Gastrocnemius medialis (tissue), 4 donors: ENCODE results near the gene IGSF8. TPM values are rescaled to one million over a fixed set of nuclear protein-coding genes. Genes with fewer than 3 reads are reported as not detected.
"Not testable (repeated sequence)": the region's sequence is repeated elsewhere in the genome, so short reads cannot be mapped to it uniquely, and the experiment has no call there.

Experiments used
- ATAC-seq, 2 donors: fragments of 150-250 bp; one replicate each; pipeline ENCODE4 v1.9.1; 2016
- DNase-seq, 2 donors: peaks; one replicate each; pipeline ENCODE4 v3.0.0-alpha.2; 2019
- H3K27ac ChIP-seq, 4 donors: fragments of 200-600 bp; sonication (generic); 1 replicate in 1 of 4; 2 replicates in 3 of 4; pipeline ENCODE4 v1.5.1; 2016 to 2018; ENCODE audit warnings: mild to moderate bottlenecking in 2 of 4, moderate library complexity in 1 of 4
- H3K27me3 ChIP-seq, 3 donors: fragments of 200-600 bp; sonication (generic) in 2 of 3; 1 replicate in 1 of 3; 2 replicates in 2 of 3; pipeline versions ENCODE4 v1.5.1 to v1.6.0; 2016 to 2019; ENCODE audit warnings: mild to moderate bottlenecking in 1 of 3, moderate library complexity in 1 of 3
- H3K36me3 ChIP-seq, 2 donors: fragments of 200-600 bp; sonication (generic) in 1 of 2; one replicate each; pipeline ENCODE4 v1.5.1; 2017 to 2018
- H3K4me1 ChIP-seq, 2 donors: fragments of 200-600 bp; sonication (generic) in 1 of 2; one replicate each; pipeline ENCODE4 v1.5.1; 2016 to 2017; ENCODE audit warnings: mild to moderate bottlenecking in 2 of 2
- H3K4me3 ChIP-seq, 4 donors: fragments of 200-600 bp; sonication (generic) in 3 of 4; 1 replicate in 1 of 4; 2 replicates in 3 of 4; pipeline ENCODE4 v1.5.1; 2016 to 2019; ENCODE audit warnings: mild to moderate bottlenecking in 2 of 4
- H3K9me3 ChIP-seq, 3 donors: fragments of 200-600 bp; sonication (generic) in 2 of 3; 1 replicate in 1 of 3; 2 replicates in 2 of 3; pipeline ENCODE4 v1.5.1; 2016 to 2019
- CTCF ChIP-seq, 5 experiments: fragments of 450-650 bp in 3 of 5; fragments of 200-600 bp in 2 of 5; sonication (generic) in 2 of 5; IDR thresholded peaks in 4 of 5; conservative IDR thresholded peaks in 1 of 5; 1 replicate in 4 of 5; 2 replicates in 1 of 5; pipeline ENCODE4 v1.5.1; 2016 to 2019; ENCODE audit warnings: antibody characterized with exemption in 5 of 5, mild to moderate bottlenecking in 3 of 5, moderate library complexity in 3 of 5
- POLR2A ChIP-seq, 2 donors: fragments of 450-650 bp; IDR thresholded peaks; one replicate each; pipeline ENCODE4 v1.6.1; 2017; ENCODE audit warnings: antibody characterized with exemption in 2 of 2, mild to moderate bottlenecking in 2 of 2, moderate library complexity in 2 of 2
- in situ Hi-C, 4 donors: fragments of 200-750 bp; cut with MboI; loops; one replicate each; pipeline versions ENCODE4 v1.15.0 to v1.8.0; 2017; ENCODE audit warnings: low sequenced_read_pairs in 4 of 4
- intact Hi-C: fragments of 100-400 bp; cut with DNase I; formaldehyde crosslinking; loops from one replicate; pipeline ENCODE4 v1.15.1; 2023; ENCODE audit warnings: low total_unique reads
- total RNA-seq, 4 donors: library from RNA; depleted of rRNA; stranded (reverse); fragments of >200 nt; gene quantifications; one replicate each; pipeline versions ENCODE4 v1.1.0 to v1.2.3, GENCODE V29; 2016

The IGSF8 gene
- total RNA-seq, 4 donors from 2014 or later: 3.4 to 12.8 (median 8.7) TPM

GRCh38 chr1:160112357-160112756 lies 13.9 kb upstream of the IGSF8 start:
- ATAC-seq (no peak), DNase-seq (no peak)

GRCh38 chr1:160111462-160111861 lies 13.0 kb upstream of the IGSF8 start:
- DNase-seq, H3K27me3 ChIP-seq, intact Hi-C loops, H3K4me3 ChIP-seq, in situ Hi-C loops, H3K36me3 ChIP-seq, ATAC-seq, H3K9me3 ChIP-seq: not testable (repeated sequence)
- Histone ChIP-seq H3K4me1 (peaks cover 40 to 47% of the 10 kb centered on the region in 2 donors), H3K27ac (peak overlapping the region; percentile 70 to 100 (median 97))

More at GRCh38 chr1:160112357-160112756, 13.9 kb upstream of the IGSF8 start:
- Histone ChIP-seq H3K4me1 (peaks cover 40 to 51% of the 10 kb centered on the region in 2 donors), H3K4me3 (no peak overlapping the region), H3K27me3 (no peaks in the 10 kb centered on the region), H3K36me3 (no peaks in the 10 kb centered on the region), H3K9me3 (no peaks in the 10 kb centered on the region), H3K27ac (peak overlapping the region; percentile 97 to 100 (median 98))
- TF ChIP-seq POLR2A (IDR thresholded peaks at IDR 0.05): no peak
- no peak for TF ChIP-seq CTCF (IDR thresholded peaks at IDR 0.05 in 4 of 5, conservative IDR thresholded peaks at IDR 0.05 in 1 of 5)
- intact Hi-C loops: no loop called here
- in situ Hi-C loops: no loop called here

DNA sequence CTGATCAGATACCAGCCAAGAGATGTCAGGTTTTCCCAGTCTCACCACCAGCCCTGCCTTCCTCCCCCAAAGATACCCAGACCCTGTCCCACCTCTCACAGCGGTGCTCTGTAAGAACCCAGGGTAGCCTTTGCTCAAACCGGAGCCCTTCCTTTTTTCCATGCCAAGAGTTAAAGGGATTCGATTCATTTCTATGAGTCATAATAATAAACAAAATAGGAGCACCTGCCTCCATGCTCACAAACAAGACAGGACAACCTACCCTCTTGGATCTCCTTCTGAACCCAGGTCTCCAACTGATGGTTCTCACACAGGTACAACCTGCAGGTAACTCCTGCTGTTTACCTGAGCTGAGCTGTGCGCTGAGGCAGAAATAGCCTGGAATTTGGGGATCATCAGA lies 11.3 kb upstream of the IGSF8 start:
- ATAC-seq: no peak
- intact Hi-C loops: no loop called here
- in situ Hi-C loops: loop anchor here in 2 of 4 donors (10.0 kb wide), 3 partner anchors 75 to 145 kb away; partner anchors contain the start of gene CASQ1 (in 1 of the 2)
- Histone ChIP-seq H3K36me3 (no peaks in the 10 kb centered on the region), H3K4me1 (peaks cover 35 to 38% of the 10 kb centered on the region in 2 donors), H3K9me3 (no peaks in the 10 kb centered on the region), H3K27me3 (no peaks in the 10 kb centered on the region), H3K4me3 (no peak overlapping the region), H3K27ac (no peak overlapping the region)
- no peak for DNase-seq
- no peak for TF ChIP-seq CTCF (IDR thresholded peaks at IDR 0.05 in 4 of 5, conservative IDR thresholded peaks at IDR 0.05 in 1 of 5)
- TF ChIP-seq POLR2A (IDR thresholded peaks at IDR 0.05): no peak

- intact Hi-C loops (no loop called here), in situ Hi-C loops (loop anchor here in 2 of 4 donors (10.0 kb wide), 3 partner anchors 76 to 146 kb away; partner anchors contain the start of gene CASQ1 (in 1 of the 2))
- TF ChIP-seq CTCF (IDR thresholded peaks at IDR 0.05 in 4 of 5, conservative IDR thresholded peaks at IDR 0.05 in 1 of 5): peak in 4 of 5 experiments; percentile 28 to 61 (median 30)
- TF ChIP-seq POLR2A (IDR thresholded peaks at IDR 0.05): no peak
- H3K27me3 ChIP-seq: no peaks in the 10 kb centered on the region
- no peaks in the 10 kb centered on the region for H3K36me3 ChIP-seq
- H3K9me3 ChIP-seq: no peaks in the 10 kb centered on the region
- DNase-seq (no peak), ATAC-seq (peak in 1 of 2 donors; percentile 32)
- H3K4me3 ChIP-seq: no peak overlapping the region
- H3K27ac ChIP-seq: no peak overlapping the region
- peaks cover 29 to 32% of the 10 kb centered on the region in 2 donors for H3K4me1 ChIP-seq
Measured at GRCh38 chr1:160108888-160109662, 10.7 kb upstream of the IGSF8 start.

DNA sequence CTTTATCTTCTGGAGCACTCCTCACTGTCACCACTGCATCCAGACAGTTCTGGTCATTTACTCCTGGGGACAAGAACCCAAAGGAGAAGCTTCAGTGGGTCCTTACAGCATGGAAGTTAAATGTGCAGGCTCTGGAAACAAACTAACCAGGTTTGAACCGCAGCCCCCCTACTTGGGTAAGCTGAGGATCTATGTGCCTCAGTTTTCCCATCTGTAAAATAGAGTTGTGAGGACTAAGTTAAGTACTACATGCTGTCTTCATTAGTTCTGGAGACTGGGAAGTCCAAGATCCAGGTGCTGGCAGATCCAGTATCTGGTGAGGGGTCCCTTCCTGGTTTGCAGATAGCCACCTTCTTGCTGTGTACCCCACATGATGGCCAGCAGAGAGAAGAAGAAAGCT lies 9.1 kb upstream of the IGSF8 start:
- Histone ChIP-seq H3K9me3 (no peaks in the 10 kb centered on the region), H3K4me3 (no peak overlapping the region), H3K4me1 (peaks cover 21 to 24% of the 10 kb centered on the region in 2 donors), H3K27me3 (no peaks in the 10 kb centered on the region), H3K36me3 (no peaks in the 10 kb centered on the region), H3K27ac (no peak overlapping the region)
- in situ Hi-C loops: loop anchor here in 2 of 4 donors (10.0 kb wide), 3 partner anchors 77 to 147 kb away; partner anchors contain the start of gene CASQ1 (in 1 of the 2)
- TF ChIP-seq POLR2A (IDR thresholded peaks at IDR 0.05): no peak
- TF ChIP-seq CTCF (IDR thresholded peaks at IDR 0.05 in 4 of 5, conservative IDR thresholded peaks at IDR 0.05 in 1 of 5): no peak
- intact Hi-C loops: no loop called here
- no peak for ATAC-seq
- DNase-seq: no peak
